Fibroblast of the aortic adventitia (primary cell): Measurements from ENCODE around the gene ZNHIT6. TPM values are rescaled to one million over a fixed set of nuclear protein-coding genes. Genes with fewer than 3 reads are reported as not detected.
"Not testable (repeated sequence)": the region's sequence is repeated elsewhere in the genome, so short reads cannot be mapped to it uniquely, and the experiment has no call there.

Experiments
- DNase-seq: peaks from one replicate; pipeline ENCODE4 v3.0.0-alpha.2; 2010; ENCODE audit warnings: low read depth
- H3K4me3 ChIP-seq: 2 replicates; pipeline ENCODE4 v1.5.1; 2011; ENCODE audit warnings: low read depth, mild to moderate bottlenecking, control low read depth, low read length, moderate library complexity
- CTCF ChIP-seq: IDR thresholded peaks from 2 replicates; pipeline ENCODE4 v1.5.1; 2011; ENCODE audit warnings: mild to moderate bottlenecking, low read length, control low read depth, inconsistent platforms; ENCODE audit not compliant: insufficient read depth
- total RNA-seq: library from RNA; depleted of rRNA; stranded (reverse); fragments of >200 nt; gene quantifications from 2 replicates; pipeline ENCODE4 v1.2.3, GENCODE V29; 2012; ENCODE audit warnings: low replicate concordance

Gene ZNHIT6
- total RNA-seq, 1 donor = 18.1 TPM

- TF ChIP-seq CTCF = no peak
Measured at GRCh38 chr1:85656256-85656655, 52.0 kb downstream of the ZNHIT6 start.

GRCh38 chr1:85655315-85655714 is 52.9 kb downstream of the ZNHIT6 start:
- no peak overlapping the region for H3K4me3 ChIP-seq
- TF ChIP-seq CTCF = no peak
- no peak for DNase-seq

More at GRCh38 chr1:85656256-85656655, 52.0 kb downstream of the ZNHIT6 start:
- H3K4me3 ChIP-seq = no peak overlapping the region
- no peak for DNase-seq

- peak; percentile 32 for DNase-seq
- no peak for TF ChIP-seq CTCF
- no peak overlapping the region for H3K4me3 ChIP-seq
Measured at GRCh38 chr1:85654066-85654782, 54.0 kb downstream of the ZNHIT6 start.

GRCh38 chr1:85652327-85652726 is 55.9 kb downstream of the ZNHIT6 start:
- DNase-seq = no peak
- TF ChIP-seq CTCF = no peak
- no peak overlapping the region for H3K4me3 ChIP-seq

- no peak for DNase-seq
- no peak for TF ChIP-seq CTCF
- H3K4me3 ChIP-seq = no peak overlapping the region
Measured at GRCh38 chr1:85650645-85651044, 57.6 kb downstream of the ZNHIT6 start.

- H3K4me3 ChIP-seq = no peak overlapping the region
- TF ChIP-seq CTCF = no peak
- no peak for DNase-seq
Measured at GRCh38 chr1:85649591-85649990, 58.6 kb downstream of the ZNHIT6 start.

- DNase-seq, H3K4me3 ChIP-seq: not testable (repeated sequence)
Measured at GRCh38 chr1:85641598-85642556, 66.4 kb downstream of the ZNHIT6 start.

- not testable (repeated sequence) for DNase-seq, H3K4me3 ChIP-seq
Measured at GRCh38 chr1:85639920-85640319, 68.3 kb downstream of the ZNHIT6 start.
